ENCODE measurements around the gene ACVR1. TPM values are rescaled to one million over a fixed set of nuclear protein-coding genes. Genes with fewer than 3 reads are reported as not detected.

Gene ACVR1
- total and polyA plus RNA-seq, 9 of the 15 experiments (the other 6 are each of a cell fraction or from before 2014, with no cell fraction given): 3.8 to 14.3 (median 6.9) TPM

GRCh38 chr2:157899125-157899839 lies 23.2 kb upstream of the ACVR1 start (continued):
- TF ChIP-seq FOXP4 (CRISPR knock-in tag; IDR thresholded peaks at IDR 0.05; ENCODE audit: borderline replicate concordance): no peak
- no peak for TF ChIP-seq ZNF561 (CRISPR knock-in tag; conservative IDR thresholded peaks at IDR 0.05)
- no peak for TF ChIP-seq PHTF2 (CRISPR knock-in tag; IDR thresholded peaks at IDR 0.05)
- TF ChIP-seq CGGBP1 (CRISPR knock-in tag; IDR thresholded peaks at IDR 0.05): no peak
- no peak for TF ChIP-seq ZNF217 (CRISPR knock-in tag; IDR thresholded peaks at IDR 0.05)
- TF ChIP-seq KAT7 (CRISPR knock-in tag; IDR thresholded peaks at IDR 0.05; ENCODE audit: borderline replicate concordance): no peak
- no peak for TF ChIP-seq ZFP30 (CRISPR knock-in tag; IDR thresholded peaks at IDR 0.05; ENCODE audit: borderline replicate concordance)
- no peak for TF ChIP-seq ZBTB9 (CRISPR knock-in tag; IDR thresholded peaks at IDR 0.05)
- TF ChIP-seq SIX5 (IDR thresholded peaks at IDR 0.05; ENCODE audit: borderline replicate concordance in 1 of 2, insufficient read depth in 1 of 2, low read depth in 1 of 2, low read length in 2 of 2): no peak
- TF ChIP-seq HNRNPH1 (optimal IDR thresholded peaks at IDR 0.05; ENCODE audit: low read depth, low read length): no peak
- peak in 1 of 2 experiments; percentile 56; a peak in 2 of 4 replicates for TF ChIP-seq MAZ (CRISPR knock-in tag; conservative IDR thresholded peaks at IDR 0.05 in 1 of 2, IDR thresholded peaks at IDR 0.05 in 1 of 2)
- no peak for TF ChIP-seq ZNF316 (IDR thresholded peaks at IDR 0.05)
- no peak for TF ChIP-seq SNIP1 (IDR thresholded peaks at IDR 0.05; ENCODE audit: low read depth)
- peak; percentile 57 for TF ChIP-seq NR2C1 (IDR thresholded peaks at IDR 0.05)
- TF ChIP-seq NR2C1 (tag; IDR thresholded peaks at IDR 0.05): peak; percentile 54; the same call in 1 of the 2 replicates
- no peak for TF ChIP-seq ZNF668 (CRISPR knock-in tag; IDR thresholded peaks at IDR 0.05)
- TF ChIP-seq MITF (IDR thresholded peaks at IDR 0.05): no peak
- TF ChIP-seq THRAP3 (IDR thresholded peaks at IDR 0.05; ENCODE audit: borderline replicate concordance): no peak
- TF ChIP-seq AFF4 (CRISPR knock-in tag; IDR thresholded peaks at IDR 0.05): peak; percentile 42; the same call in 1 of the 2 replicates

Data from K562 (cell line).